Upper lobe of right lung (tissue), 1 donor: Measurements from ENCODE around the gene SAMD10. TPM values are rescaled to one million over a fixed set of nuclear protein-coding genes. Genes with fewer than 3 reads are reported as not detected.
A peak's percentile ranks its signal among the peaks of the same experiment; 100 is the strongest.

Experiments used
- ATAC-seq: fragments of 200-7000 bp; cut with Tn5 transposase; one replicate; pipeline ENCODE4 v1.9.1; 2020; ENCODE audit warnings: mild to moderate bottlenecking, moderate library complexity
- DNase-seq: peaks from one replicate; pipeline ENCODE4 v3.0.0-alpha.2; 2020
- H3K27ac ChIP-seq: fragments of 200-600 bp; one replicate; pipeline ENCODE4 v1.8.0; 2022
- H3K27me3 ChIP-seq: fragments of 200-600 bp; one replicate; pipeline ENCODE4 v1.8.0; 2022; ENCODE audit warnings: mild to moderate bottlenecking
- H3K36me3 ChIP-seq: fragments of 200-600 bp; one replicate; pipeline ENCODE4 v1.8.0; 2022
- H3K4me1 ChIP-seq: fragments of 200-600 bp; one replicate; pipeline ENCODE4 v1.8.0; 2022
- H3K4me3 ChIP-seq: fragments of 200-600 bp; one replicate; pipeline ENCODE4 v1.8.0; 2022; ENCODE audit warnings: mild to moderate bottlenecking
- H3K9me3 ChIP-seq: fragments of 200-600 bp; one replicate; pipeline ENCODE4 v1.8.0; 2022
- intact Hi-C: fragments of 100-400 bp; cut with DNase I; formaldehyde crosslinking; loops from one replicate; pipeline ENCODE4 v1.11.0; 2022
- total RNA-seq: library from RNA; stranded (reverse); fragmentation: NEBNext Ultra II Directional; extraction: Animal tissue kit (Norgen Biotek cat#: 25700); gene quantifications from one replicate; pipeline ENCODE4 v1.2.1, GENCODE V29; 2021
- TF ChIP-seq, protein P1 (sequence below): fragments of 200-600 bp; IDR thresholded peaks from one replicate; pipeline ENCODE4 v1.8.0; 2022; ENCODE audit warnings: antibody characterized with exemption
- donor health status: DM: no; HTN: yes; CAD: no; lungs with severe emphysema.

Gene SAMD10
- total RNA-seq, 1 donor from 2014 or later = 4.3 TPM

DNA sequence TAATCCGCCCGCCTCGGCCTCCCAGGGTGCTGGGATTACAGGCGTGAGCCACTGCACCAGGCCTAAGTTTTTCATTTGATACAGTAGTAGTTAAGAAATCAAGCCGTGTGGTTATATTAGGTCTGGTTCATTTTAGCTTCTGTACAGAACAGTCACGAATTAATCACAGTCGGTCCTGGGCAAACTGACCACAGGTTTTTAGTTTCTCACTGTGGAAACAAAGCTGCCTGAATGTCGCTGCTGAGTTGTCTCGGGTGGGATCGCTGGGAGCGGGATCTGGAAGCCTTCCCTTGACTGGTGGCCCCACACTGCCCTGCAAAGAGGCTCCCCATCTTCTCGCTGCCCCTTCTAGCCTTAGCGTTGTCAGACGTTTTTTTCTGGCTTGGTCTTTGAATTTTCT is 41.8 kb downstream of the SAMD10 start:
- H3K4me1 ChIP-seq = peaks cover 8% of the 10 kb centered on the region
- H3K27me3 ChIP-seq = no peaks in the 10 kb centered on the region
- H3K36me3 ChIP-seq = peaks cover 53% of the 10 kb centered on the region
- no peak overlapping the region for H3K4me3 ChIP-seq
- no peaks in the 10 kb centered on the region for H3K9me3 ChIP-seq
- intact Hi-C loops = no loop called here
- H3K27ac ChIP-seq = no peak overlapping the region
- DNase-seq (no peak), ATAC-seq (no peak)
- TF ChIP-seq, protein P1, sequence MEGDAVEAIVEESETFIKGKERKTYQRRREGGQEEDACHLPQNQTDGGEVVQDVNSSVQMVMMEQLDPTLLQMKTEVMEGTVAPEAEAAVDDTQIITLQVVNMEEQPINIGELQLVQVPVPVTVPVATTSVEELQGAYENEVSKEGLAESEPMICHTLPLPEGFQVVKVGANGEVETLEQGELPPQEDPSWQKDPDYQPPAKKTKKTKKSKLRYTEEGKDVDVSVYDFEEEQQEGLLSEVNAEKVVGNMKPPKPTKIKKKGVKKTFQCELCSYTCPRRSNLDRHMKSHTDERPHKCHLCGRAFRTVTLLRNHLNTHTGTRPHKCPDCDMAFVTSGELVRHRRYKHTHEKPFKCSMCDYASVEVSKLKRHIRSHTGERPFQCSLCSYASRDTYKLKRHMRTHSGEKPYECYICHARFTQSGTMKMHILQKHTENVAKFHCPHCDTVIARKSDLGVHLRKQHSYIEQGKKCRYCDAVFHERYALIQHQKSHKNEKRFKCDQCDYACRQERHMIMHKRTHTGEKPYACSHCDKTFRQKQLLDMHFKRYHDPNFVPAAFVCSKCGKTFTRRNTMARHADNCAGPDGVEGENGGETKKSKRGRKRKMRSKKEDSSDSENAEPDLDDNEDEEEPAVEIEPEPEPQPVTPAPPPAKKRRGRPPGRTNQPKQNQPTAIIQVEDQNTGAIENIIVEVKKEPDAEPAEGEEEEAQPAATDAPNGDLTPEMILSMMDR = no peak

DNA sequence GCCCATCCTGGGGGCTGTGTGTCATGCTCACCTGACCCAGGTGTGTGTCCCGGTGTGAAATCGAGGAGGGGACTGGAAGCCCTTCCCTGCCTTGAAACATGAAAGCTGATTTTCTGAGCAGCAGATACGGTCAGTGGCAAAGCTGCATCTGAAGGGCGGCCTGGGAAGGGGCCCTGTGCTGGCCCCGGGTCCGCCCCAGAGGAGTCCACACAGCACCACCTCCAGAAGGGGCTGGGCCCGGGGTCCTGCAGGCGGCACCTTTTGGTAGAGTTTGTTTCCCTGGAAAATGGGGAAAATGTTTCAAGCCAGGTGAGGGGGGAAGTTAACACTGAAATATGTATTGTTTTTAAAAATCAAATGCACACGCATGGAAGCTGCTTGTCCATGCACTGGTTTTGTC is 44.0 kb downstream of the SAMD10 start:
- Histone ChIP-seq H3K9me3 (no peaks in the 10 kb centered on the region), H3K27ac (no peak overlapping the region), H3K27me3 (no peaks in the 10 kb centered on the region), H3K4me1 (no peaks in the 10 kb centered on the region), H3K36me3 (peaks cover 67% of the 10 kb centered on the region), H3K4me3 (no peak overlapping the region)
- intact Hi-C loops = no loop called here
- TF ChIP-seq, protein P1 = no peak
- ATAC-seq (no peak), DNase-seq (no peak)

DNA sequence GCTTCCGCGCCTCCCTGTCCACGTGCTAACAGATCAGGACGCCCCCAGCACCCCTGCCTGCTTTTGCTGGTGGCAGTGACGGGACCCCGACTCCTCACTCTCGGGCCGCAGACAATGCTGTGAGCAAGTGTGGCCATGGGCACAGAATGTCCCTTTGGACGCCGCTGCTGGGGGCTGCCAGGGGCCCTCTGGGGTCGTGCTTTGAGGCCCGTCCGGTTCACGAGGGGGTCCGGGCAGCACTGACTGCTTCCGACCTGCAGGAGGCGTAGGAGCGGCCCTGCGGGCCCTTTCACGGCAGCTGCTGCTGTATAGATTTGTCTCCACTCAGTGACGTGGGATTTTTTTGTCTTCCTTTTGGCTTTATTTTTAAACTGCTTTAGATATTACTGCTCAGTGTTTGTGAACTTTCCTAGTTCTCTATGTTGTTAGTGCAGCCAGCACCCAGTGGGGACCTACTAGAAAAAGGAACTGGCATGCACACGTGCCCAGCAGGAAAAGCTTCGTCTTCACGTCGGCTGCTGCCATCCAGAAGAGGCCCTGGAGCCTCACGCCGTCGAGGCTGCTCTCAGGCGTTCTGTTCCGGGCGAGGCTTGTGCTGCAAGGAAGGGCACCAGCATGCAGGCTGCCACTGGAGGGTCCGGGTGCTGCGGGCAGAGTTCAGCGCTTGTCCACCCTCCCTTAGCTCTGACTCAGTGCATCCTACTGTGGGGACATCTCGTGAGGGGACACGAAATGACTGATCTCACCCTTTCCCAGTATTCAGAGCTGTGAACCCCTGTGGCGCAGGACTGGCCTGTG is 45.0 kb downstream of the SAMD10 start:
- intact Hi-C loops = no loop called here
- ATAC-seq = no peak
- no peaks in the 10 kb centered on the region for H3K4me1 ChIP-seq
- no peaks in the 10 kb centered on the region for H3K27me3 ChIP-seq
- no peak overlapping the region for H3K27ac ChIP-seq
- H3K9me3 ChIP-seq = no peaks in the 10 kb centered on the region
- no peak for DNase-seq
- TF ChIP-seq, protein P1 = peak; percentile 19
- no peak overlapping the region for H3K4me3 ChIP-seq
- H3K36me3 ChIP-seq = peaks cover 67% of the 10 kb centered on the region

DNA sequence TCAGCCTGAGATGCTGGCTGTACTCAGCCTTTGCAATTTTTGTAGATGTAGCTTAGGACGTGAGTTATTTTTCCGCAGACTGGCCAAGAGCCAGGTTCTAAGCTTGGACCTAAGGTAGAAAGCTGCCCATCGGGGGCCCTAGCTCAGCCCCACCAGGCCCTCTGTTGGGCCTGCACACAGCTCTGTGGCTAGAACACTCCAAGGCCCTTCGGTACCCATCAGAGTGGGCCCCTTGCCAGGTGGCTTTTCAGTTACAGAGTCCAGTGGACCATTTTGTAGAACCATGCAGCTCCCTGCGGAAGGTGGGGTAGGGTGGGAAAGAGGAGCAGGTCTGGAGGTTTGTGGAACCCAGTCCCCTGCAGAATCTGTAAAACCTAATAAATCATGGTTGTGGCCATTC is 45.8 kb downstream of the SAMD10 start:
- no peak overlapping the region for H3K4me3 ChIP-seq
- peaks cover 67% of the 10 kb centered on the region for H3K36me3 ChIP-seq
- TF ChIP-seq, protein P1 = no peak
- intact Hi-C loops = no loop called here
- no peaks in the 10 kb centered on the region for H3K27me3 ChIP-seq
- no peaks in the 10 kb centered on the region for H3K9me3 ChIP-seq
- H3K27ac ChIP-seq = no peak overlapping the region
- DNase-seq (no peak), ATAC-seq (no peak)
- no peaks in the 10 kb centered on the region for H3K4me1 ChIP-seq

DNA sequence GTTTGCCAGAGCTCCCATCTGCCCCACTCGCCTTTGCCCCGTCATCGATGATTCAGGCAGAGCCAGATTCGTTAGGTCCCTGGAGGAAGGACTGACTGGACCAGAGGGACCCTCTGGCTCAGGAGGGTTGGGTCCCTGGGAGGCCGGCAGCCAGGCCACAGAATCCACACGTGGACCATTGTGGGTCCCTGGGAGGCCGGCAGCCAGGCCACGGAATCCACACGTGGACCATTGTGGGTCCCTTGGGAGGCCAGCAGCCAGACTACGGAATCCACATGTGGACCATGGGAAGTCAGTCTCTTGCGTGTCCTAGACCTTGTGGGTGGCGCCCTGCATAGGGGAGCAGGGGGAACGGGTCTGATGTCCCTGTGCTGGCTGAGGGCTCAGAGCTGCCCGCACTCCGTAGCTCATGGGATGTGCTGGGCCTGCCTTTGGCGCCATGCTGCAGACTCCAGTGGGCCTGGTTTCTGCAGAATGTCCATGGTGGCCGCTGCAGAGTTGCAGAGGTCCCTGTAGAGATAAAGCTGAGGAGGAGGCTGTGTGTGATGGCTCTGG is 46.8 kb downstream of the SAMD10 start:
- Histone ChIP-seq H3K4me1 (no peaks in the 10 kb centered on the region), H3K27me3 (no peaks in the 10 kb centered on the region), H3K27ac (no peak overlapping the region), H3K36me3 (peaks cover 76% of the 10 kb centered on the region), H3K9me3 (no peaks in the 10 kb centered on the region), H3K4me3 (no peak overlapping the region)
- DNase-seq (no peak), ATAC-seq (no peak)
- intact Hi-C loops = no loop called here
- TF ChIP-seq, protein P1 = no peak
